ENCODE measurements around the gene THEMIS.

Gene THEMIS

GRCh38 chr6:127918506-127919427, 17.9 kb upstream of the THEMIS start:
- no peak for TF ChIP-seq CTCF (IDR thresholded peaks at IDR 0.05; ENCODE audit: control insufficient read depth, extremely low read depth, insufficient read depth)
- H3K4me3 ChIP-seq (ENCODE audit: low read depth, low read length): no peak overlapping the region
- DNase-seq (ENCODE audit: low read depth): no peak

- DNase-seq (ENCODE audit: low read depth): no peak
- no peak for TF ChIP-seq CTCF (IDR thresholded peaks at IDR 0.05; ENCODE audit: control insufficient read depth, extremely low read depth, insufficient read depth)
These were observed 16.9 kb upstream of the THEMIS start for GRCh38 chr6:127917766-127918165.

GRCh38 chr6:127914240-127914639, 13.4 kb upstream of the THEMIS start:
- no peak for DNase-seq (ENCODE audit: low read depth)
- no peak for TF ChIP-seq CTCF (IDR thresholded peaks at IDR 0.05; ENCODE audit: control insufficient read depth, extremely low read depth, insufficient read depth)
- H3K4me3 ChIP-seq (ENCODE audit: low read depth, low read length): no peak overlapping the region

More at GRCh38 chr6:127917766-127918165, 16.9 kb upstream of the THEMIS start:
- H3K4me3 ChIP-seq (ENCODE audit: low read depth, low read length): no peak overlapping the region

GRCh38 chr6:127912914-127913313, 12.1 kb upstream of the THEMIS start:
- H3K4me3 ChIP-seq (ENCODE audit: low read depth, low read length): no peak overlapping the region
- TF ChIP-seq CTCF (IDR thresholded peaks at IDR 0.05; ENCODE audit: control insufficient read depth, extremely low read depth, insufficient read depth): no peak
- no peak for DNase-seq (ENCODE audit: low read depth)

- no peak for DNase-seq (ENCODE audit: low read depth)
- no peak for TF ChIP-seq CTCF (IDR thresholded peaks at IDR 0.05; ENCODE audit: control insufficient read depth, extremely low read depth, insufficient read depth)
These were observed 7.2 kb upstream of the THEMIS start for GRCh38 chr6:127907960-127908640.

GRCh38 chr6:127904160-127904559, 3.3 kb upstream of the THEMIS start:
- no peak for TF ChIP-seq CTCF (IDR thresholded peaks at IDR 0.05; ENCODE audit: control insufficient read depth, extremely low read depth, insufficient read depth)
- no peak for DNase-seq (ENCODE audit: low read depth)
- H3K4me3 ChIP-seq (ENCODE audit: low read depth, low read length): no peak overlapping the region

More at GRCh38 chr6:127907960-127908640, 7.2 kb upstream of the THEMIS start:
- no peak overlapping the region for H3K4me3 ChIP-seq (ENCODE audit: low read depth, low read length)

Data from LNCaP clone FGC (cell line).